Neural cell (in vitro differentiated cells): ENCODE measurements around the gene TMPRSS6. TPM values are rescaled to one million over a fixed set of nuclear protein-coding genes. Genes with fewer than 3 reads are reported as not detected.

Source experiments
- H2AFZ ChIP-seq: fragments of 200-600, 300-800 bp; sonication (generic), shearing (Covaris generic); 2 replicates; pipeline ENCODE4 v1.6.0; 2014; ENCODE audit warnings: low read depth, mild to moderate bottlenecking, antibody characterized with exemption, low read length, moderate library complexity
- H3F3A ChIP-seq: fragments of 200-600 bp; shearing (Covaris generic); 2 replicates; pipeline ENCODE4 v1.6.1; 2016; ENCODE audit warnings: mild to moderate bottlenecking, moderate library complexity, mixed read lengths, antibody characterized with exemption, low read length; ENCODE audit not compliant: insufficient read depth, poor library complexity, severe bottlenecking
- H3K27ac ChIP-seq: fragments of 200-600, 300-800 bp; sonication (generic), shearing (Covaris generic); 2 replicates; pipeline ENCODE4 v1.5.1; 2014; ENCODE audit warnings: mild to moderate bottlenecking, low read length, moderate library complexity
- H3K27me3 ChIP-seq: fragments of 300-800, 200-600 bp; sonication (generic), shearing (Covaris generic); 2 replicates; pipeline ENCODE4 v1.6.0; 2014; ENCODE audit warnings: mild to moderate bottlenecking, low read depth, low read length, moderate library complexity; ENCODE audit not compliant: insufficient read depth
- H3K36me3 ChIP-seq: fragments of 300-800, 200-600 bp; sonication (generic), shearing (Covaris generic); 2 replicates; pipeline ENCODE4 v1.5.1; 2014; ENCODE audit warnings: mild to moderate bottlenecking, antibody characterized with exemption, low read length, moderate library complexity; ENCODE audit not compliant: insufficient read depth
- H3K4me2 ChIP-seq: fragments of 300-800, 200-600 bp; sonication (generic), shearing (Covaris generic); 2 replicates; pipeline ENCODE4 v1.6.0; 2014; ENCODE audit warnings: mild to moderate bottlenecking, low read length
- H3K4me3 ChIP-seq: fragments of 300-800, 200-600 bp; sonication (generic), shearing (Covaris generic); 2 replicates; pipeline ENCODE4 v1.5.1; 2014; ENCODE audit warnings: mild to moderate bottlenecking, low read length, moderate library complexity
- H3K79me2 ChIP-seq: fragments of 200-600 bp; shearing (Covaris generic); replicated peaks from 2 replicates; pipeline ENCODE4 v1.6.0; 2014; ENCODE audit warnings: mild to moderate bottlenecking, low read length, moderate library complexity; ENCODE audit not compliant: insufficient read depth
- H3K9ac ChIP-seq: fragments of 300-800, 200-600 bp; sonication (generic), shearing (Covaris generic); 2 replicates; pipeline ENCODE4 v1.6.1; 2016; ENCODE audit warnings: mild to moderate bottlenecking, low read length, mixed read lengths
- H3K9me2 ChIP-seq: fragments of 200-600 bp; shearing (Covaris generic); 2 replicates; pipeline ENCODE4 v1.6.1; 2016; ENCODE audit warnings: mild to moderate bottlenecking, low read length, mixed read lengths; ENCODE audit not compliant: insufficient read depth
- H3K9me3 ChIP-seq: fragments of 200-600, 300-800 bp; sonication (generic), shearing (Covaris generic); 2 replicates; pipeline ENCODE4 v1.6.1; 2016; ENCODE audit warnings: mild to moderate bottlenecking, mixed run types, low read length, moderate library complexity, mixed read lengths
- H4K20me1 ChIP-seq: fragments of 200-600 bp; shearing (Covaris generic); 2 replicates; pipeline ENCODE4 v1.6.1; 2016; ENCODE audit warnings: mild to moderate bottlenecking, mixed run types; ENCODE audit not compliant: insufficient read depth
- EP300 ChIP-seq: fragments of 450-650 bp; conservative IDR thresholded peaks from 2 replicates; pipeline ENCODE4 v1.6.1; 2014; ENCODE audit warnings: antibody characterized with exemption, mild to moderate bottlenecking, moderate library complexity; ENCODE audit not compliant: poor library complexity, severe bottlenecking
- EZH2 ChIP-seq: fragments of 200-600, 300-800 bp; shearing (Covaris generic), sonication (generic); IDR thresholded peaks from 2 replicates; pipeline ENCODE4 v1.6.1; 2014; ENCODE audit warnings: antibody characterized with exemption, low read length, borderline replicate concordance, mild to moderate bottlenecking; ENCODE audit not compliant: insufficient read depth, poor library complexity, severe bottlenecking
- MXI1 ChIP-seq: fragments of 450-650 bp; conservative IDR thresholded peaks from 2 replicates; pipeline ENCODE4 v1.6.1; 2014; ENCODE audit warnings: antibody characterized with exemption, mild to moderate bottlenecking; ENCODE audit not compliant: poor library complexity, severe bottlenecking
- POLR2AphosphoS5 ChIP-seq: IDR thresholded peaks from 2 replicates; pipeline ENCODE4 v1.6.1; 2012
- RAD21 ChIP-seq: fragments of 450-650 bp; conservative IDR thresholded peaks from 2 replicates; pipeline ENCODE4 v1.6.1; 2014; ENCODE audit warnings: antibody characterized with exemption, mild to moderate bottlenecking, moderate library complexity
- SMC3 ChIP-seq: fragments of 450-650 bp; conservative IDR thresholded peaks from 2 replicates; pipeline ENCODE4 v1.6.1; 2014; ENCODE audit warnings: antibody characterized with exemption, mild to moderate bottlenecking, moderate library complexity; ENCODE audit not compliant: poor library complexity
- TAF1 ChIP-seq: IDR thresholded peaks from 2 replicates; pipeline ENCODE4 v1.6.1; 2012; ENCODE audit warnings: low read depth
- polyA plus RNA-seq: library from polyadenylated mRNA; depleted of rRNA; stranded (reverse); fragments of >200 nt; gene quantifications from 2 replicates; pipeline ENCODE4 v1.2.3, GENCODE V29; 2014
- TF ChIP-seq, protein P1 (sequence below): fragments of 450-650 bp; IDR thresholded peaks from 2 replicates; pipeline ENCODE4 v1.5.1; 2014; ENCODE audit warnings: antibody characterized with exemption, mild to moderate bottlenecking, moderate library complexity; ENCODE audit not compliant: poor library complexity, severe bottlenecking
- TF ChIP-seq, protein P2 (sequence below): IDR thresholded peaks from 2 replicates; pipeline ENCODE4 v1.6.1; 2012; ENCODE audit warnings: borderline replicate concordance

The TMPRSS6 gene
- polyA plus RNA-seq, 1 donor from 2014 or later, result not detected

DNA sequence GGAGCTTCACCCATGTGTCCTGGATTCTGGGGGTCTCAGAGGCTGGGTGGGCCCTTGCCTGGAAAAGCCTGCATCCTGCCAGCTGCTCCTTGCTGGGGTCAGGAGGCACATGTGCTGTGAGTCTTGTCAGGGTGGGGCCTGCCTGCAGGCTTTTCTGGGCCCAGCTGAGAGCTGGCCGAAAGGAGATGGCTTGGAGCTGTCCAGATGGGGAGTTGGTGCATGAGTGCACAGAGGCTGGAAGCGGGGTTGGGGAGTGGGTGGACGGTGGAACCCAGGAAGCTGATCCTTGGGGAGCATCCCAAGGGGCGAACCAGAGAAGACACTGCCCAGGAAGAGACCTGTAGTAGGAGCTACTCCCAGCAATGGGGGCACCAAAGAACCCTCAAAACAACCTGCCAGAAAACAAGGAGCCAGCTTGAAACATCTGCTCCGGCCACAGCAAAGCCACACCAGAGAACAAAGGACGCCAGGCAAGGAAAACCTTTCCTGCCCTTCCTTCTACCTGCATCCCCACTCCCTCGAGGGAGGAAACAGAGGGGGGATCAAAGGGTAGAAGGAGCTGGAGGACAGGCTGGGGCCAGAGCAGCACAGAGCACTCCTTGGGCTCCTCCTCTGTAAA is 66.2 kb downstream of the TMPRSS6 start:
- H3K9me3 ChIP-seq, result no peaks in the 10 kb centered on the region
- H3K4me2 ChIP-seq, result no peak overlapping the region
- H3K9me2 ChIP-seq, result no peaks in the 10 kb centered on the region
- H3K27me3 ChIP-seq, result no peaks in the 10 kb centered on the region
- no peak overlapping the region for H3K27ac ChIP-seq
- H4K20me1 ChIP-seq, result no peaks in the 10 kb centered on the region
- TF ChIP-seq TAF1 (no peak), EP300 (no peak), RAD21 (no peak), POLR2AphosphoS5 (no peak), EZH2 (no peak), MXI1 (no peak), SMC3 (no peak)
- TF ChIP-seq, protein P1, sequence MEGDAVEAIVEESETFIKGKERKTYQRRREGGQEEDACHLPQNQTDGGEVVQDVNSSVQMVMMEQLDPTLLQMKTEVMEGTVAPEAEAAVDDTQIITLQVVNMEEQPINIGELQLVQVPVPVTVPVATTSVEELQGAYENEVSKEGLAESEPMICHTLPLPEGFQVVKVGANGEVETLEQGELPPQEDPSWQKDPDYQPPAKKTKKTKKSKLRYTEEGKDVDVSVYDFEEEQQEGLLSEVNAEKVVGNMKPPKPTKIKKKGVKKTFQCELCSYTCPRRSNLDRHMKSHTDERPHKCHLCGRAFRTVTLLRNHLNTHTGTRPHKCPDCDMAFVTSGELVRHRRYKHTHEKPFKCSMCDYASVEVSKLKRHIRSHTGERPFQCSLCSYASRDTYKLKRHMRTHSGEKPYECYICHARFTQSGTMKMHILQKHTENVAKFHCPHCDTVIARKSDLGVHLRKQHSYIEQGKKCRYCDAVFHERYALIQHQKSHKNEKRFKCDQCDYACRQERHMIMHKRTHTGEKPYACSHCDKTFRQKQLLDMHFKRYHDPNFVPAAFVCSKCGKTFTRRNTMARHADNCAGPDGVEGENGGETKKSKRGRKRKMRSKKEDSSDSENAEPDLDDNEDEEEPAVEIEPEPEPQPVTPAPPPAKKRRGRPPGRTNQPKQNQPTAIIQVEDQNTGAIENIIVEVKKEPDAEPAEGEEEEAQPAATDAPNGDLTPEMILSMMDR, result no peak
- TF ChIP-seq, protein P2, sequence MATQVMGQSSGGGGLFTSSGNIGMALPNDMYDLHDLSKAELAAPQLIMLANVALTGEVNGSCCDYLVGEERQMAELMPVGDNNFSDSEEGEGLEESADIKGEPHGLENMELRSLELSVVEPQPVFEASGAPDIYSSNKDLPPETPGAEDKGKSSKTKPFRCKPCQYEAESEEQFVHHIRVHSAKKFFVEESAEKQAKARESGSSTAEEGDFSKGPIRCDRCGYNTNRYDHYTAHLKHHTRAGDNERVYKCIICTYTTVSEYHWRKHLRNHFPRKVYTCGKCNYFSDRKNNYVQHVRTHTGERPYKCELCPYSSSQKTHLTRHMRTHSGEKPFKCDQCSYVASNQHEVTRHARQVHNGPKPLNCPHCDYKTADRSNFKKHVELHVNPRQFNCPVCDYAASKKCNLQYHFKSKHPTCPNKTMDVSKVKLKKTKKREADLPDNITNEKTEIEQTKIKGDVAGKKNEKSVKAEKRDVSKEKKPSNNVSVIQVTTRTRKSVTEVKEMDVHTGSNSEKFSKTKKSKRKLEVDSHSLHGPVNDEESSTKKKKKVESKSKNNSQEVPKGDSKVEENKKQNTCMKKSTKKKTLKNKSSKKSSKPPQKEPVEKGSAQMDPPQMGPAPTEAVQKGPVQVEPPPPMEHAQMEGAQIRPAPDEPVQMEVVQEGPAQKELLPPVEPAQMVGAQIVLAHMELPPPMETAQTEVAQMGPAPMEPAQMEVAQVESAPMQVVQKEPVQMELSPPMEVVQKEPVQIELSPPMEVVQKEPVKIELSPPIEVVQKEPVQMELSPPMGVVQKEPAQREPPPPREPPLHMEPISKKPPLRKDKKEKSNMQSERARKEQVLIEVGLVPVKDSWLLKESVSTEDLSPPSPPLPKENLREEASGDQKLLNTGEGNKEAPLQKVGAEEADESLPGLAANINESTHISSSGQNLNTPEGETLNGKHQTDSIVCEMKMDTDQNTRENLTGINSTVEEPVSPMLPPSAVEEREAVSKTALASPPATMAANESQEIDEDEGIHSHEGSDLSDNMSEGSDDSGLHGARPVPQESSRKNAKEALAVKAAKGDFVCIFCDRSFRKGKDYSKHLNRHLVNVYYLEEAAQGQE, result no peak
- no peaks in the 10 kb centered on the region for H3K36me3 ChIP-seq
- no peaks in the 10 kb centered on the region for H3K79me2 ChIP-seq
- H3K4me3 ChIP-seq, result no peak overlapping the region
- H3F3A ChIP-seq, result no peaks in the 10 kb centered on the region
- H2AFZ ChIP-seq, result no peak overlapping the region
- H3K9ac ChIP-seq, result no peak overlapping the region

DNA sequence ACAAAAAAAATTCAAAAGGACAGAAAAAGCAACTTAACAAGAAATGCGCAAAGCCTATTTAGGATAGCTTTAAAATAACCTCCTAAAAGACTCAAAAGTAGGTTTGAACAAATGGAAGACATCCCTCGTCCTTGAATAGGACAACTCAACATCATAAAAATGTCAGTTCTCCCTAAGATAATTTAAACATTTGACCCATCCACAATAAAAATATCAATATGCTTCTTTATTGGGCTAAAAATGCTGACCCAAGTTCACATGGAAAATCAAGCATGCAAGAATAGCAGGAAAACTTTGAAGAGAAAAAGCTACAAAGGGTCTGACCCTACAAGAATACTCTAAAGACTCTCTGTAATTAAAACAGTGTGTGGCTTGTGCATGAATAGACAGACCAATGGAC is 70.0 kb downstream of the TMPRSS6 start:
- H3K4me3 ChIP-seq, result no peak overlapping the region
- no peak overlapping the region for H3K9ac ChIP-seq
- no peak overlapping the region for H3K27ac ChIP-seq
- no peaks in the 10 kb centered on the region for H4K20me1 ChIP-seq
- H3K79me2 ChIP-seq, result no peaks in the 10 kb centered on the region
- H3K36me3 ChIP-seq, result no peaks in the 10 kb centered on the region
- TF ChIP-seq, protein P1, result no peak
- TF ChIP-seq TAF1 (no peak), SMC3 (no peak)
- TF ChIP-seq, protein P2, result no peak
- H2AFZ ChIP-seq, result no peak overlapping the region
- no peaks in the 10 kb centered on the region for H3F3A ChIP-seq
- H3K27me3 ChIP-seq, result no peaks in the 10 kb centered on the region
- no peaks in the 10 kb centered on the region for H3K9me2 ChIP-seq
- H3K9me3 ChIP-seq, result no peaks in the 10 kb centered on the region
- no peak overlapping the region for H3K4me2 ChIP-seq
